ENCODE results near the gene HNRNPDL. TPM values are rescaled to one million over a fixed set of nuclear protein-coding genes. Genes with fewer than 3 reads are reported as not detected.
"Not testable (repeated sequence)": the region's sequence is repeated elsewhere in the genome, so short reads cannot be mapped to it uniquely, and the experiment has no call there.

Gene HNRNPDL
- total and polyA plus RNA-seq, 2 experiments from 2014 or later = 132 to 150 TPM

- H3K27ac ChIP-seq = no peak overlapping the region
- 70 to 71% methylated on average over 1 of the region's 1 CpG for WGBS, 2 experiments (ENCODE audit: low coverage in 1 of 2, low lambda C conversion rate in 2 of 2, missing lambda C conversion rate in 2 of 2)
These were observed 41.9 kb downstream of the HNRNPDL start for GRCh38 chr4:82388405-82388804.

DNA sequence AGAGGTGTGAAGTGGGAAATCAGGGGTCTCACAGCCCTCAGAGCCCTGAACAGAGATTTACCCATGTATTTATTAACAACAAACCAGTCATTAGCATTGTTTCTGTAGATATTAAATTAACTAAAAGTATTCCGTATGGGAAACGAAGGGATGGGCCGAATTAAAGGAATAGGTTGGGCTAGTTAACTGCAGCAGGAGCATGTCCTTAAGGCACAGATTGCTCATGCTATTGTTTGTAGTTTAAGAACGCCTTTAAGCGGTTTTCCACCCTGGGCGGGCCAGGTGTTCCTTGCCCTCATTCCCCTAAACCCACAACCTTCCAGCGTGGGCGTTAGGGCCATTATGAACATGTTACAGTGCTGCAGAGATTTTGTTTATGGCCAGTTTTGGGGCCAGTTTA is 44.0 kb downstream of the HNRNPDL start:
- WGBS, 2 experiments (ENCODE audit: low coverage in 1 of 2, low lambda C conversion rate in 2 of 2, missing lambda C conversion rate in 2 of 2) = 67 to 76% methylated on average over 8 of the region's 8 CpGs
- H3K4me3 ChIP-seq; H3K9me3 ChIP-seq (ENCODE audit: low read depth); H3K4me1 ChIP-seq (ENCODE audit: insufficient read depth); H3K4me2 ChIP-seq (ENCODE audit: unreplicated experiment); H4K20me1 ChIP-seq (ENCODE audit: insufficient read depth); in situ Hi-C loops (cut with MboI); H3K9ac ChIP-seq; H3K9me2 ChIP-seq (ENCODE audit: insufficient read depth); H3K27ac ChIP-seq; H2AFZ ChIP-seq; H3K27me3 ChIP-seq (replicated peaks; ENCODE audit: insufficient read depth); H3F3A ChIP-seq (ENCODE audit: insufficient read depth); H3K36me3 ChIP-seq (ENCODE audit: low read depth); DNase-seq; H3K79me2 ChIP-seq (ENCODE audit: insufficient read depth): not testable (repeated sequence)

More at GRCh38 chr4:82388405-82388804, 41.9 kb downstream of the HNRNPDL start:
- no peaks in the 10 kb centered on the region for H3K4me1 ChIP-seq (ENCODE audit: insufficient read depth)
- no peak for TF ChIP-seq EZH2phosphoT487 (IDR thresholded peaks at IDR 0.05; ENCODE audit: insufficient read depth, low read depth)
- TF ChIP-seq EZH2 (IDR thresholded peaks at IDR 0.05; ENCODE audit: insufficient read depth, poor library complexity, severe bottlenecking) = no peak
- no peaks in the 10 kb centered on the region for H3K36me3 ChIP-seq (ENCODE audit: low read depth)
- H4K20me1 ChIP-seq (ENCODE audit: insufficient read depth) = no peaks in the 10 kb centered on the region
- H3K9ac ChIP-seq = no peak overlapping the region
- no peaks in the 10 kb centered on the region for H3K9me2 ChIP-seq (ENCODE audit: insufficient read depth)
- H3K4me3 ChIP-seq = no peak overlapping the region
- in situ Hi-C loops (cut with MboI) = no loop called here
- no peak overlapping the region for H3K4me2 ChIP-seq (ENCODE audit: unreplicated experiment)
- H2AFZ ChIP-seq = no peak overlapping the region
- no peaks in the 10 kb centered on the region for H3K9me3 ChIP-seq (ENCODE audit: low read depth)
- no peaks in the 10 kb centered on the region for H3F3A ChIP-seq (ENCODE audit: insufficient read depth)
- no peaks in the 10 kb centered on the region for H3K79me2 ChIP-seq (ENCODE audit: insufficient read depth)
- no peaks in the 10 kb centered on the region for H3K27me3 ChIP-seq (replicated peaks; ENCODE audit: insufficient read depth)
- DNase-seq = no peak

DNA sequence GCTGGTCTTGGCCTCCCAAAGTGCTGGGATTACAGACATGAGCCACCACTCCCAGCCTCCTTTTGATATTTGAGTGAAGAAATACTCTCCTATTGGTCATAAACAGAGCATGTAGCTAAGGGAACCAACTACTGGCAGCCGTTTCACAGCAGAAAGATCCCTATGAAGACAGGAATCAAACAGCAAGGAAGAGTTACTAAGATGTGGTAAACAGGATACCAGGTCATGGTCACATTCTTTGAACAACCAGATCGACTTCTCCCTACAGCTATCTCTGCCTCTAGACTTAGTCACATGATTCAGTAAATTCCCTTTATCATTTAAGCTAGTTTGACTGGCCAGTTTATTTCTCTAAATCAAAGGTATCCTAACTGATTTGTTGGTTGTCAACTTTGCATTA is 47.5 kb downstream of the HNRNPDL start:
- Histone ChIP-seq H3K9me3 (ENCODE audit: low read depth) (no peaks in the 10 kb centered on the region), H3K4me3 (no peak overlapping the region), H3K79me2 (ENCODE audit: insufficient read depth) (peaks cover 15% of the 10 kb centered on the region; the same call in 1 of the 2 replicates), H3F3A (ENCODE audit: insufficient read depth) (peaks cover 8% of the 10 kb centered on the region; the same call in 1 of the 2 replicates), H4K20me1 (ENCODE audit: insufficient read depth) (no peaks in the 10 kb centered on the region), H2AFZ (no peak overlapping the region), H3K9me2 (ENCODE audit: insufficient read depth) (no peaks in the 10 kb centered on the region), H3K4me1 (ENCODE audit: insufficient read depth) (no peaks in the 10 kb centered on the region), H3K4me2 (ENCODE audit: unreplicated experiment) (no peak overlapping the region), H3K27ac (no peak overlapping the region), H3K9ac (no peak overlapping the region), H3K27me3 (replicated peaks; ENCODE audit: insufficient read depth) (no peaks in the 10 kb centered on the region), H3K36me3 (ENCODE audit: low read depth) (no peaks in the 10 kb centered on the region)
- 50 to 51% methylated on average over 2 of the region's 2 CpGs for WGBS, 2 experiments (ENCODE audit: low coverage in 1 of 2, low lambda C conversion rate in 2 of 2, missing lambda C conversion rate in 2 of 2)
- no peak for DNase-seq
- TF ChIP-seq EZH2phosphoT487 (IDR thresholded peaks at IDR 0.05; ENCODE audit: insufficient read depth, low read depth) = no peak
- TF ChIP-seq EZH2 (IDR thresholded peaks at IDR 0.05; ENCODE audit: insufficient read depth, poor library complexity, severe bottlenecking) = no peak
- in situ Hi-C loops (cut with MboI) = no loop called here

GRCh38 chr4:82381661-82382296 is 48.5 kb downstream of the HNRNPDL start:
- TF ChIP-seq EZH2 (IDR thresholded peaks at IDR 0.05; ENCODE audit: insufficient read depth, poor library complexity, severe bottlenecking) (no peak), EZH2phosphoT487 (IDR thresholded peaks at IDR 0.05; ENCODE audit: insufficient read depth, low read depth) (no peak)
- no peak overlapping the region for H3K9ac ChIP-seq
- in situ Hi-C loops (cut with MboI) = no loop called here
- H3F3A ChIP-seq (ENCODE audit: insufficient read depth) = peaks cover 8% of the 10 kb centered on the region; the same call in 1 of the 2 replicates
- peaks cover 25% of the 10 kb centered on the region for H3K79me2 ChIP-seq (ENCODE audit: insufficient read depth)
- no peaks in the 10 kb centered on the region for H4K20me1 ChIP-seq (ENCODE audit: insufficient read depth)
- no peaks in the 10 kb centered on the region for H3K9me2 ChIP-seq (ENCODE audit: insufficient read depth)
- H3K36me3 ChIP-seq (ENCODE audit: low read depth) = no peaks in the 10 kb centered on the region
- no peak overlapping the region for H3K4me2 ChIP-seq (ENCODE audit: unreplicated experiment)
- H3K27ac ChIP-seq = no peak overlapping the region
- no peak overlapping the region for H3K4me3 ChIP-seq
- H3K4me1 ChIP-seq (ENCODE audit: insufficient read depth) = no peaks in the 10 kb centered on the region
- H3K27me3 ChIP-seq (replicated peaks; ENCODE audit: insufficient read depth) = no peaks in the 10 kb centered on the region
- no peak overlapping the region for H2AFZ ChIP-seq
- peak; percentile 69 for DNase-seq
- 60 to 68% methylated on average over 2 of the region's 2 CpGs for WGBS, 2 experiments (ENCODE audit: low coverage in 1 of 2, low lambda C conversion rate in 2 of 2, missing lambda C conversion rate in 2 of 2)
- no peaks in the 10 kb centered on the region for H3K9me3 ChIP-seq (ENCODE audit: low read depth)

Measured in GM23248 (cell line).